GM12878 (cell line): ENCODE measurements around the gene SNCB. TPM values are rescaled to one million over a fixed set of nuclear protein-coding genes. Genes with fewer than 3 reads are reported as not detected.

ENCODE experiments used
- ATAC-seq: fragments of 200-7000 bp; cut with Tn5 transposase; 3 replicates; pipeline ENCODE4 v1.9.1; 2020; ENCODE audit warnings: mild to moderate bottlenecking, moderate library complexity
- BruUV-seq: library from RNA; stranded (reverse); fragments of 400-500 nt; replicated peaks from 2 replicates; lab custom pipeline; 2021; lab: Mats Ljungman, UMichigan
- CTCF ChIA-PET: fragments of 300-600 bp; sonication (Branson Sonifier 250); formaldehyde crosslinking; extraction: SDS; loops from one replicate; lab custom pipeline; 2021; ENCODE audit warnings: inconsistent platforms; lab: Yijun Ruan, JAX
- POLR2A ChIA-PET: fragments of 350-600 bp; formaldehyde crosslinking; extraction: SDS; loops from one replicate; lab custom pipeline; 2021; ENCODE audit warnings: inconsistent platforms; lab: Charles Lee
- RAD21 ChIA-PET: fragments of 300-600 bp; sonication (Branson Sonifier 250); formaldehyde crosslinking; loops from one replicate; lab custom pipeline; 2023; ENCODE audit warnings: antibody characterized with exemption; ENCODE audit not compliant: unreplicated experiment; lab: Charles Lee
- SMC1A ChIA-PET: fragments of 300-600 bp; sonication (Branson Sonifier 250); formaldehyde crosslinking; loops from one replicate; lab custom pipeline; 2023; ENCODE audit not compliant: unreplicated experiment, uncharacterized antibody; lab: Charles Lee
- DNase-seq: peaks from one replicate; pipeline ENCODE4 v3.0.0-alpha.2; 2011; ENCODE audit warnings: low read depth, low spot score
- FAIRE-seq: peaks from 3 replicates; lab custom pipeline; 2011; peaks lifted over from hg19 to GRCh38; lab: Jason Lieb, UNC
- H2AFZ ChIP-seq: 2 replicates; pipeline ENCODE4 v1.6.0; 2011; ENCODE audit warnings: low read depth, low read length, control low read depth; ENCODE audit not compliant: control insufficient read depth
- H3K27ac ChIP-seq: 2 replicates; pipeline ENCODE4 v1.5.1; 2011; ENCODE audit warnings: control low read depth; ENCODE audit not compliant: control insufficient read depth, insufficient read depth
- H3K27me3 ChIP-seq, 2 experiments: replicated peaks in 1 of 2; 2 replicates each; pipeline versions ENCODE4 v1.6.0 to v1.6.1; 2011; ENCODE audit warnings: low read length in 1 of 2; ENCODE audit not compliant: control insufficient read depth in 2 of 2, insufficient read depth in 2 of 2
- H3K36me3 ChIP-seq, 2 experiments: 2 replicates each; pipeline ENCODE4 v1.5.1; 2011; ENCODE audit warnings: low read length in 1 of 2; ENCODE audit not compliant: control insufficient read depth in 2 of 2, insufficient read depth in 2 of 2
- H3K4me1 ChIP-seq: 2 replicates; pipeline ENCODE4 v1.6.1; 2011; ENCODE audit warnings: mild to moderate bottlenecking, low read length, moderate library complexity, mixed read lengths; ENCODE audit not compliant: control insufficient read depth, insufficient read depth
- H3K4me2 ChIP-seq: 2 replicates; pipeline ENCODE4 v1.6.0; 2011; ENCODE audit warnings: control low read depth; ENCODE audit not compliant: control insufficient read depth, insufficient read depth
- H3K4me3 ChIP-seq: fragments of 200-600 bp; sonication (generic); 2 replicates; pipeline ENCODE4 v1.5.1; 2016
- H3K79me2 ChIP-seq: 2 replicates; pipeline ENCODE4 v1.6.0; 2011; ENCODE audit warnings: low read length; ENCODE audit not compliant: control insufficient read depth, insufficient read depth
- H3K9ac ChIP-seq: 2 replicates; pipeline ENCODE4 v1.8.0; 2011; ENCODE audit warnings: low read length, control low read depth, mixed read lengths; ENCODE audit not compliant: control insufficient read depth, insufficient read depth
- H3K9me3 ChIP-seq: replicated peaks from 3 replicates; pipeline ENCODE4 v1.5.1; 2011; ENCODE audit warnings: mild to moderate bottlenecking, low read length; ENCODE audit not compliant: control insufficient read depth, insufficient read depth
- H4K20me1 ChIP-seq: 2 replicates; pipeline ENCODE4 v1.6.0; 2011; ENCODE audit not compliant: control insufficient read depth, insufficient read depth
- ATF7 ChIP-seq: fragments of 450-650 bp; IDR thresholded peaks from 2 replicates; pipeline ENCODE4 v1.6.1; 2016; ENCODE audit warnings: low read depth, mild to moderate bottlenecking
- BMI1 ChIP-seq: fragments of 450-650 bp; IDR thresholded peaks from 2 replicates; pipeline ENCODE4 v1.6.1; 2016; ENCODE audit warnings: mild to moderate bottlenecking, moderate library complexity, borderline replicate concordance
- BRCA1 ChIP-seq: IDR thresholded peaks from 2 replicates; pipeline ENCODE4 v1.6.1; 2011; ENCODE audit warnings: low read depth, low read length, improper control_type of control experiment
- DPF2 ChIP-seq: fragments of 450-650 bp; IDR thresholded peaks from 2 replicates; pipeline ENCODE4 v1.6.1; 2017; ENCODE audit warnings: mild to moderate bottlenecking
- ELK1 ChIP-seq: IDR thresholded peaks from 2 replicates; pipeline ENCODE4 v1.6.1; 2012; ENCODE audit warnings: low read depth, low read length, improper control_type of control experiment
- EP300 ChIP-seq, 2 experiments: fragments of 150-350 bp in 1 of 2; IDR thresholded peaks; 2 replicates each; pipeline ENCODE4 v1.6.1; 2011 to 2012; ENCODE audit warnings: low read depth in 2 of 2, low read length in 2 of 2, borderline replicate concordance in 1 of 2, improper control_type of control experiment in 1 of 2, inconsistent platforms in 1 of 2; ENCODE audit not compliant: control insufficient read depth in 1 of 2
- JUNB ChIP-seq: IDR thresholded peaks from 2 replicates; pipeline ENCODE4 v1.6.1; 2016; ENCODE audit warnings: antibody characterized with exemption, mild to moderate bottlenecking
- KAT2A ChIP-seq: conservative IDR thresholded peaks from 2 replicates; pipeline ENCODE4 v1.6.1; 2011; ENCODE audit warnings: low read depth, low read length; ENCODE audit not compliant: control insufficient read depth
- MYC ChIP-seq: IDR thresholded peaks from 2 replicates; pipeline ENCODE4 v1.6.1; 2011; ENCODE audit warnings: mild to moderate bottlenecking, low read length, moderate library complexity, inconsistent platforms; ENCODE audit not compliant: insufficient read depth, insufficient replicate concordance, insufficient read length, severe bottlenecking
- PML ChIP-seq: IDR thresholded peaks from 2 replicates; pipeline ENCODE4 v1.6.1; 2012; ENCODE audit warnings: low read length, inconsistent platforms
- RB1 ChIP-seq: fragments of 450-650 bp; formaldehyde crosslinking; IDR thresholded peaks from 2 replicates; pipeline ENCODE4 v1.6.1; 2017; ENCODE audit warnings: mild to moderate bottlenecking, borderline replicate concordance
- REST ChIP-seq: IDR thresholded peaks from 2 replicates; pipeline ENCODE4 v1.6.1; 2012; ENCODE audit warnings: mild to moderate bottlenecking, low read depth, low read length
- SUZ12 ChIP-seq: fragments of 200-600 bp; sonication (generic); IDR thresholded peaks from one replicate; pipeline ENCODE4 v1.6.1; 2018; ENCODE audit warnings: antibody characterized with exemption, mild to moderate bottlenecking; ENCODE audit not compliant: unreplicated experiment
- TAF1 ChIP-seq: IDR thresholded peaks from 2 replicates; pipeline ENCODE4 v1.6.1; 2011; ENCODE audit warnings: mild to moderate bottlenecking, low read depth, low read length, borderline replicate concordance
- USF2 ChIP-seq: IDR thresholded peaks from 2 replicates; pipeline ENCODE4 v1.6.1; 2011; ENCODE audit warnings: low read depth, low read length, improper control_type of control experiment, borderline replicate concordance
- WGBS: methylation state at CpG from one replicate; pipeline ENCODE4 v1.1.6; 2016; ENCODE audit warnings: low lambda C conversion rate; ENCODE audit not compliant: insufficient replicate concordance, insufficient coverage; ENCODE audit errors: missing lambda C conversion rate; 5-methylcytosine and 5-hydroxymethylcytosine counted together
- in situ Hi-C: fragments of 300-500 bp; cut with MboI; formaldehyde crosslinking; loops from 9 replicates; pipeline ENCODE4 v1.14.3; 2018; ENCODE audit warnings: mixed read lengths
- intact Hi-C: fragments of 100-400 bp; cut with micrococcal nuclease; formaldehyde crosslinking; loops from one replicate; pipeline ENCODE4 v1.14.2; 2022; ENCODE audit not compliant: unreplicated experiment
- polyA plus RNA-seq, 11 experiments: library from polyadenylated mRNA; depleted of rRNA in 4 of 11; unstranded in 6 of 11; stranded (reverse) in 5 of 11; fragments of >200 nt; fragmentation: Nextera tagmentation in 4 of 11; fragmentation: Illumina TruSeq in 1 of 11; extraction: Ambion mirVana in 4 of 11; extraction: Trizol in 1 of 11; gene quantifications; 1 replicate in 1 of 11; 2 replicates in 10 of 11; pipeline versions ENCODE4 v1.2.1 to v1.2.3, GENCODE V29; 2011 to 2016; ENCODE audit warnings: inconsistent platforms in 2 of 11, missing spikeins in 2 of 11, low read depth in 1 of 11
- total RNA-seq, 4 experiments: library from RNA; depleted of rRNA in 3 of 4; stranded (reverse); fragments of >200 nt in 3 of 4; fragmentation: Illumina TruSeq in 1 of 4; extraction: Trizol in 1 of 4; gene quantifications; 2 replicates each; pipeline versions ENCODE4 v1.2.1 to v1.2.3, GENCODE V29; 2013 to 2021
- TF ChIP-seq, protein P1 (sequence below): IDR thresholded peaks from 2 replicates; pipeline ENCODE4 v1.6.1; 2011; ENCODE audit warnings: mild to moderate bottlenecking, low read depth, low read length, moderate library complexity; ENCODE audit not compliant: insufficient replicate concordance

SNCB gene
- total and polyA plus RNA-seq, 10 of the 15 experiments (the other 5 are each of a cell fraction or from before 2014, with no cell fraction given) = 0.75 TPM; not detected in 9

DNA sequence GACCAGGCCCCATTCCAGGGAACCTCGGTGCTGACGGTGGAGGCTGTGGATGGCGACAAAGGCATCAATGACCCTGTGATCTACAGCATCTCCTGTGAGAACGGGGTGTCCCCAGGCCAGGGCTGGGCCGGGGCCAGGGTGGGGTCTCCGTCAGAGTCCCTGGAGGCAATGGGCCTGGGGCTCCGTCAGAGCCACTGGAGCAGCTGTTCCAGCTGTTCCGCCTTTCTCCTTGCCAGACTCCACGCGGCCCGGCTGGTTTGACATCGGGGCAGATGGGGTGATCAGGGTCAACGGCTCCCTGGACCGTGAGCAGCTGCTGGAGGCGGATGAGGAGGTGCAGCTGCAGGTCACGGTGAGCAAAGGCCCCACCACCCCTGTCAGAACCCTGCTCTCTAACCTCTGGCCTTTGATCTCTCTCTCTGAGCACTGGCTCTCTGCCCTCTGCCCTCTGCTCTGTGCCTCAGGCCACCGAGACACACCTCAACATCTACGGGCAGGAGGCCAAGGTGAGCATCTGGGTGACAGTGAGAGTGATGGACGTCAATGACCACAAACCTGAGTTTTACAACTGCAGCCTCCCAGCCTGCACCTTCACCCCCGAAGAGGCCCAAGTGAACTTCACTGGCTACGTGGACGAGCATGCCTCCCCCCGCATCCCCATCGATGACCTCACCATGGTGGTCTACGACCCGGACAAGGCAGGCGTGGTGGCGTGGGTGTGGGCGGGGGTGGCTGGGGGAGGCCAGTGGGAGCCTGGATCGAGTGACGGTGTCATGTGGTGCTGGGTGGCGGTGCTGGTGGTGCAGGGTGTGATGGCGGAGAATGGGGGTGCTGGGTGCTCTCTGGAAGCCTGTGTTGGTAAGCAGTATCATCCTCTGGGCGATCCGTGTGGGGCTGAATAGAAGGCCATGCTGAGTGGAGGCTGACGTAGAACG, 54.6 kb downstream of the SNCB start:
- no TSS peak for BruUV-seq
- Histone ChIP-seq H3K27me3 (no peaks in the 10 kb centered on the region), H3K9ac (no peak overlapping the region), H3K4me3 (no peak overlapping the region), H3K27ac (no peak overlapping the region), H2AFZ (no peak overlapping the region), H3K9me3 (no peaks in the 10 kb centered on the region), H3K79me2 (no peaks in the 10 kb centered on the region), H3K4me2 (no peak overlapping the region), H4K20me1 (no peaks in the 10 kb centered on the region), H3K4me1 (no peaks in the 10 kb centered on the region), H3K36me3 (no peaks in the 10 kb centered on the region)
- TF ChIP-seq RB1 = no peak
- no peak for TF ChIP-seq PML
- no peak for TF ChIP-seq ELK1
- no peak for TF ChIP-seq SUZ12
- TF ChIP-seq, protein P1, sequence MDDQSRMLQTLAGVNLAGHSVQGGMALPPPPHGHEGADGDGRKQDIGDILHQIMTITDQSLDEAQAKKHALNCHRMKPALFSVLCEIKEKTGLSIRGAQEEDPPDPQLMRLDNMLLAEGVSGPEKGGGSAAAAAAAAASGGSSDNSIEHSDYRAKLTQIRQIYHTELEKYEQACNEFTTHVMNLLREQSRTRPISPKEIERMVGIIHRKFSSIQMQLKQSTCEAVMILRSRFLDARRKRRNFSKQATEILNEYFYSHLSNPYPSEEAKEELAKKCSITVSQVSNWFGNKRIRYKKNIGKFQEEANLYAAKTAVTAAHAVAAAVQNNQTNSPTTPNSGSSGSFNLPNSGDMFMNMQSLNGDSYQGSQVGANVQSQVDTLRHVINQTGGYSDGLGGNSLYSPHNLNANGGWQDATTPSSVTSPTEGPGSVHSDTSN = no peak
- no peak for TF ChIP-seq TAF1
- TF ChIP-seq MYC = no peak
- TF ChIP-seq DPF2 = no peak
- no peak for TF ChIP-seq JUNB
- no peak for TF ChIP-seq USF2
- TF ChIP-seq ATF7 = no peak
- no peak for TF ChIP-seq BMI1
- TF ChIP-seq REST = no peak
- TF ChIP-seq BRCA1 = no peak
- no peak for TF ChIP-seq EP300 (IDR thresholded peaks at IDR 0.05; ENCODE audit: borderline replicate concordance in 1 of 2, control insufficient read depth in 1 of 2, low read depth in 2 of 2, low read length in 2 of 2)
- TF ChIP-seq KAT2A = no peak
- POLR2A ChIA-PET = no interaction called here
- FAIRE-seq = no peak
- WGBS = 64% methylated on average over 34 of the region's 37 CpGs
- intact Hi-C loops = no loop called here
- ATAC-seq = no peak
- no peak for DNase-seq
- RAD21 ChIA-PET = no interaction called here
- SMC1A ChIA-PET = no interaction called here
- CTCF ChIA-PET = interaction anchor here (0.9 to 4.1 kb wide), 4 partner anchors 17 to 536 kb away, joined by 3 to 19 read pairs (median 4); partner anchors contain the start of gene TSPAN17
- in situ Hi-C loops = loop anchor here (25.0 kb wide), 1 partner anchor 838 kb away; no protein-coding TSS in a partner anchor
